Activated T-helper 2 cell treated with anti-CD3 and anti-CD28 coated beads, Interferon-gamma antibody, Interleukin-2, Interleukin-4, amounts not matched to agents 10 μg/mL and 5 μg/mL and 100 μg/mL, durations not matched to agents 14 hours and 24 hours and 36 hours (primary cell): ENCODE measurements around the gene ABHD12B. TPM values are rescaled to one million over a fixed set of nuclear protein-coding genes. Genes with fewer than 3 reads are reported as not detected.

Experiments used
- DNase-seq: peaks from one replicate; pipeline ENCODE4 v3.0.0; 2021; ENCODE audit warnings: low spot score
- H3K27ac Mint-ChIP-seq: one replicate; pipeline ENCODE4 v1.8.0; 2021; ENCODE audit warnings: mixed read lengths
- H3K27me3 Mint-ChIP-seq: one replicate; pipeline ENCODE4 v1.8.0; 2021; ENCODE audit warnings: low read depth, mixed read lengths
- H3K36me3 Mint-ChIP-seq: one replicate; pipeline ENCODE4 v1.8.0; 2021; ENCODE audit warnings: low read depth, mixed read lengths
- H3K4me1 Mint-ChIP-seq: one replicate; pipeline ENCODE4 v1.8.0; 2021; ENCODE audit warnings: low read depth, mixed read lengths
- H3K4me3 Mint-ChIP-seq: one replicate; pipeline ENCODE4 v1.8.0; 2021; ENCODE audit warnings: low read depth, mild to moderate bottlenecking, moderate library complexity, mixed read lengths
- H3K9me3 Mint-ChIP-seq: one replicate; pipeline ENCODE4 v1.8.0; 2021; ENCODE audit warnings: mixed read lengths
- intact Hi-C: fragments of 100-400 bp; cut with micrococcal nuclease; formaldehyde crosslinking; loops from one replicate; pipeline ENCODE4 v1.15.1; 2023
- total RNA-seq: library from RNA; stranded (reverse); gene quantifications from 2 replicates; pipeline ENCODE4 v1.2.3, GENCODE V29; 2022

ABHD12B gene
- total RNA-seq, 1 donor from 2014 or later = not detected

GRCh38 chr14:50853891-50854290 lies 18.0 kb upstream of the ABHD12B start:
- H3K27ac Mint-ChIP-seq = no peak overlapping the region
- no peaks in the 10 kb centered on the region for H3K9me3 Mint-ChIP-seq
- no peaks in the 10 kb centered on the region for H3K36me3 Mint-ChIP-seq

GRCh38 chr14:50854521-50854920 lies 17.3 kb upstream of the ABHD12B start:
- Mint-ChIP-seq H3K4me1 (peaks cover 10% of the 10 kb centered on the region), H3K4me3 (no peak overlapping the region), H3K36me3 (no peaks in the 10 kb centered on the region), H3K9me3 (no peaks in the 10 kb centered on the region), H3K27ac (no peak overlapping the region), H3K27me3 (peaks cover 2% of the 10 kb centered on the region)
- no peak for DNase-seq
- intact Hi-C loops = no loop called here

More at GRCh38 chr14:50853891-50854290, 18.0 kb upstream of the ABHD12B start:
- intact Hi-C loops = no loop called here
- no peak for DNase-seq
- no peak overlapping the region for H3K4me3 Mint-ChIP-seq
- peaks cover 4% of the 10 kb centered on the region for H3K27me3 Mint-ChIP-seq
- peaks cover 7% of the 10 kb centered on the region for H3K4me1 Mint-ChIP-seq

- Mint-ChIP-seq H3K27ac (no peak overlapping the region), H3K27me3 (peaks cover 2% of the 10 kb centered on the region), H3K9me3 (no peaks in the 10 kb centered on the region), H3K4me1 (peaks cover 16% of the 10 kb centered on the region), H3K4me3 (no peak overlapping the region), H3K36me3 (no peaks in the 10 kb centered on the region)
- no peak for DNase-seq
- intact Hi-C loops = no loop called here
Observed at GRCh38 chr14:50855558-50855957, 16.3 kb upstream of the ABHD12B start.

- no peaks in the 10 kb centered on the region for H3K9me3 Mint-ChIP-seq
Observed at GRCh38 chr14:50856660-50857059, 15.2 kb upstream of the ABHD12B start.

GRCh38 chr14:50859296-50859624 lies 12.6 kb upstream of the ABHD12B start:
- peaks cover 10% of the 10 kb centered on the region for H3K27me3 Mint-ChIP-seq
- no peaks in the 10 kb centered on the region for H3K36me3 Mint-ChIP-seq
- intact Hi-C loops = no loop called here
- peaks cover 16% of the 10 kb centered on the region for H3K4me1 Mint-ChIP-seq
- DNase-seq = no peak
- no peaks in the 10 kb centered on the region for H3K9me3 Mint-ChIP-seq
- H3K4me3 Mint-ChIP-seq = peak overlapping the region; percentile 39
- no peak overlapping the region for H3K27ac Mint-ChIP-seq

More at GRCh38 chr14:50856660-50857059, 15.2 kb upstream of the ABHD12B start:
- no peak overlapping the region for H3K4me3 Mint-ChIP-seq
- no peak overlapping the region for H3K27ac Mint-ChIP-seq
- H3K27me3 Mint-ChIP-seq = peaks cover 5% of the 10 kb centered on the region
- H3K4me1 Mint-ChIP-seq = peaks cover 16% of the 10 kb centered on the region
- H3K36me3 Mint-ChIP-seq = no peaks in the 10 kb centered on the region
- intact Hi-C loops = no loop called here
- DNase-seq = no peak

- H3K4me1 Mint-ChIP-seq = peaks cover 14% of the 10 kb centered on the region
- peaks cover 19% of the 10 kb centered on the region for H3K27me3 Mint-ChIP-seq
- H3K4me3 Mint-ChIP-seq = peak overlapping the region; percentile 82
- H3K9me3 Mint-ChIP-seq = no peaks in the 10 kb centered on the region
- DNase-seq = peak; percentile 80
- H3K36me3 Mint-ChIP-seq = no peaks in the 10 kb centered on the region
- H3K27ac Mint-ChIP-seq = peak overlapping the region; percentile 60
- intact Hi-C loops = loop anchor here (1.0 to 2.0 kb wide), 5 partner anchors 14 to 317 kb away; no protein-coding TSS in a partner anchor
Observed at GRCh38 chr14:50860478-50861086, 11.3 kb upstream of the ABHD12B start.

- Mint-ChIP-seq H3K36me3 (no peaks in the 10 kb centered on the region), H3K4me1 (peaks cover 17% of the 10 kb centered on the region), H3K9me3 (no peaks in the 10 kb centered on the region)
Observed at GRCh38 chr14:50862036-50862570, 9.8 kb upstream of the ABHD12B start.

GRCh38 chr14:50864237-50864636 lies 7.6 kb upstream of the ABHD12B start:
- DNase-seq = no peak
- no peaks in the 10 kb centered on the region for H3K36me3 Mint-ChIP-seq
- peaks cover 43% of the 10 kb centered on the region for H3K27me3 Mint-ChIP-seq
- H3K4me1 Mint-ChIP-seq = peaks cover 16% of the 10 kb centered on the region
- intact Hi-C loops = no loop called here
- H3K27ac Mint-ChIP-seq = no peak overlapping the region
- H3K4me3 Mint-ChIP-seq = no peak overlapping the region
- H3K9me3 Mint-ChIP-seq = no peaks in the 10 kb centered on the region

More at GRCh38 chr14:50862036-50862570, 9.8 kb upstream of the ABHD12B start:
- peaks cover 28% of the 10 kb centered on the region for H3K27me3 Mint-ChIP-seq
- intact Hi-C loops = no loop called here
- no peak for DNase-seq
- H3K27ac Mint-ChIP-seq = no peak overlapping the region
- no peak overlapping the region for H3K4me3 Mint-ChIP-seq

GRCh38 chr14:50864946-50865345 lies 6.9 kb upstream of the ABHD12B start:
- no peak for DNase-seq
- Mint-ChIP-seq H3K36me3 (no peaks in the 10 kb centered on the region), H3K27ac (no peak overlapping the region), H3K27me3 (peaks cover 49% of the 10 kb centered on the region), H3K9me3 (no peaks in the 10 kb centered on the region), H3K4me3 (no peak overlapping the region), H3K4me1 (peaks cover 13% of the 10 kb centered on the region)
- intact Hi-C loops = no loop called here

GRCh38 chr14:50865391-50866076 lies 6.3 kb upstream of the ABHD12B start:
- Mint-ChIP-seq H3K4me1 (peaks cover 8% of the 10 kb centered on the region), H3K9me3 (no peaks in the 10 kb centered on the region), H3K27me3 (peaks cover 55% of the 10 kb centered on the region), H3K4me3 (no peak overlapping the region), H3K27ac (no peak overlapping the region), H3K36me3 (no peaks in the 10 kb centered on the region)
- no peak for DNase-seq
- intact Hi-C loops = no loop called here

GRCh38 chr14:50871228-50871627 lies 625 bp upstream of the ABHD12B start:
- no peak overlapping the region for H3K4me3 Mint-ChIP-seq
- no peaks in the 10 kb centered on the region for H3K36me3 Mint-ChIP-seq
- intact Hi-C loops = no loop called here
- peaks cover 71% of the 10 kb centered on the region for H3K27me3 Mint-ChIP-seq
- no peak for DNase-seq
- H3K4me1 Mint-ChIP-seq = peaks cover 21% of the 10 kb centered on the region
- no peaks in the 10 kb centered on the region for H3K9me3 Mint-ChIP-seq
- H3K27ac Mint-ChIP-seq = no peak overlapping the region

- Mint-ChIP-seq H3K27ac (no peak overlapping the region), H3K36me3 (no peaks in the 10 kb centered on the region), H3K9me3 (no peaks in the 10 kb centered on the region), H3K4me1 (peaks cover 25% of the 10 kb centered on the region), H3K4me3 (peak overlapping the region; percentile 46), H3K27me3 (peaks cover 74% of the 10 kb centered on the region)
- intact Hi-C loops = loop anchor here (2.0 to 5.0 kb wide), 2 partner anchors 14 to 1478 kb away; no protein-coding TSS in a partner anchor
- DNase-seq = no peak
Observed at GRCh38 chr14:50874757-50875156, 2.9 kb downstream of the ABHD12B start.
